Right ventricle myocardium inferior (tissue), 1 donor: ENCODE results near the gene IRF4. TPM values are rescaled to one million over a fixed set of nuclear protein-coding genes. Genes with fewer than 3 reads are reported as not detected.

Source experiments
- total RNA-seq: library from RNA; stranded (reverse); fragmentation: NEBNext Ultra II Directional; extraction: Animal tissue kit (Norgen Biotek cat#: 25700); gene quantifications from one replicate; pipeline ENCODE4 v1.2.1, GENCODE V29; 2021
- donor health status: DM: no; HTN: yes; CAD: no; lungs with severe emphysema.

Gene IRF4
- total RNA-seq, 1 donor from 2014 or later = 0.68 TPM

Other genes starting within 250 kb of the IRF4 start
- 50.0 TPM for gene DUSP22, start 99.3 kb upstream of the IRF4 start, total RNA-seq